Measurements from ENCODE around the gene FZR1. TPM values are rescaled to one million over a fixed set of nuclear protein-coding genes. Genes with fewer than 3 reads are reported as not detected.
"Not testable (repeated sequence)": the region's sequence is repeated elsewhere in the genome, so short reads cannot be mapped to it uniquely, and the experiment has no call there.

Gene FZR1
- total RNA-seq, 1 experiment from 2014 or later, result 57.0 TPM

GRCh38 chr19:3563709-3564524, 57.8 kb downstream of the FZR1 start:
- peak overlapping the region; percentile 96; the same call in 1 of the 2 replicates for H3K27ac ChIP-seq
- BruUV-seq (replicated peaks), result no TSS peak
- POLR2A ChIA-PET (ENCODE audit: unreplicated experiment), result no interaction called here
- no peak for DNase-seq
- H3F3A ChIP-seq (ENCODE audit: insufficient read depth, low read depth), result peaks cover 11% of the 10 kb centered on the region; the same call in 1 of the 2 replicates
- H3K36me3 ChIP-seq (ENCODE audit: low read depth), result no peaks in the 10 kb centered on the region
- no peaks in the 10 kb centered on the region for H4K20me1 ChIP-seq (ENCODE audit: insufficient read depth)
- CTCF ChIA-PET, result no interaction called here
- H3K79me2 ChIP-seq (ENCODE audit: low read depth), result no peaks in the 10 kb centered on the region
- H3K4me2 ChIP-seq, result no peak overlapping the region
- H3K9me3 ChIP-seq (ENCODE audit: insufficient read depth, low read depth), result no peaks in the 10 kb centered on the region
- intact Hi-C loops (cut with micrococcal nuclease; ENCODE audit: unreplicated experiment), result no loop called here
- TF ChIP-seq EZH2 (IDR thresholded peaks at IDR 0.05; ENCODE audit: low read depth) (no peak), CTCF (conservative IDR thresholded peaks at IDR 0.05) (no peak)
- 0 out of 2 replicates have a peak, but pooled peaks cover 12% of the 10 kb centered on the region for H3K4me1 ChIP-seq (replicated peaks; ENCODE audit: insufficient read depth)
- no peaks in the 10 kb centered on the region for H3K27me3 ChIP-seq (ENCODE audit: insufficient read depth, low read depth)
- no peaks in the 10 kb centered on the region for H3K9me2 ChIP-seq (ENCODE audit: insufficient read depth)
- no peak overlapping the region for H2AFZ ChIP-seq
- no peak overlapping the region for H3K4me3 ChIP-seq

DNA sequence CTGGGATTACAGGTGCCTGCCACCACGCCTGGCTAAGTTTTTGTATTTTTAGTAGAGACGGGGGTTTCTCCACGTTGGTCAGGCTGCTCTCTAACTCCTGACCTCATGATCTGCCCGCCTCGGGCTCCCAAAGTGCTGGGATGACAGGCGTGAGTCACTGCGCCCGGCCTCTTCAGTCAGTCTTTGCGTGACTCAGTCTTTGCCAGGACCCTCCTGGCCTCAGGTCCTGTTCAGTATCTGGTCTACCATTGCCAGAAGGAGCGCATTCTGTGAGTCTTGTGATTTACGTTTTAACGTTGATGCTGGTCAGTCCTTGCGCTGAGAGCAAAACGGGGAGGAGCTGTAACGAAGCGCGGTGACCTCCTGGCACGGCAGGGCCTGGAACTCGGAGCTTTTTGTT, 59.0 kb downstream of the FZR1 start:
- no peak for TF ChIP-seq CTCF (conservative IDR thresholded peaks at IDR 0.05)
- no peak for TF ChIP-seq EZH2 (IDR thresholded peaks at IDR 0.05; ENCODE audit: low read depth)
- intact Hi-C loops (cut with micrococcal nuclease; ENCODE audit: unreplicated experiment), result no loop called here
- no peaks in the 10 kb centered on the region for H3K9me3 ChIP-seq (ENCODE audit: insufficient read depth, low read depth)
- peak; percentile 59 to 75 for DNase-seq
- H2AFZ ChIP-seq, result no peak overlapping the region
- no peaks in the 10 kb centered on the region for H3K79me2 ChIP-seq (ENCODE audit: low read depth)
- ChIA-PET POLR2A (ENCODE audit: unreplicated experiment) (no interaction called here), CTCF (interaction anchor here (0.7 kb wide), 1 partner anchor 406 kb away, joined by 4 read pairs; the partner anchor contains the start of gene DAPK3)
- H3K27me3 ChIP-seq (ENCODE audit: insufficient read depth, low read depth), result no peaks in the 10 kb centered on the region
- BruUV-seq (replicated peaks), result no TSS peak
- H4K20me1 ChIP-seq (ENCODE audit: insufficient read depth), result no peaks in the 10 kb centered on the region
- no peak overlapping the region for H3K27ac ChIP-seq
- H3K4me3 ChIP-seq, result no peak overlapping the region
- H3K4me1 ChIP-seq (replicated peaks; ENCODE audit: insufficient read depth), result 0 out of 2 replicates have a peak, but pooled peaks cover 12% of the 10 kb centered on the region
- no peaks in the 10 kb centered on the region for H3K36me3 ChIP-seq (ENCODE audit: low read depth)
- H3F3A ChIP-seq (ENCODE audit: insufficient read depth, low read depth), result peaks cover 11% of the 10 kb centered on the region; the same call in 1 of the 2 replicates
- no peak overlapping the region for H3K4me2 ChIP-seq
- H3K9me2 ChIP-seq (ENCODE audit: insufficient read depth), result no peaks in the 10 kb centered on the region

DNA sequence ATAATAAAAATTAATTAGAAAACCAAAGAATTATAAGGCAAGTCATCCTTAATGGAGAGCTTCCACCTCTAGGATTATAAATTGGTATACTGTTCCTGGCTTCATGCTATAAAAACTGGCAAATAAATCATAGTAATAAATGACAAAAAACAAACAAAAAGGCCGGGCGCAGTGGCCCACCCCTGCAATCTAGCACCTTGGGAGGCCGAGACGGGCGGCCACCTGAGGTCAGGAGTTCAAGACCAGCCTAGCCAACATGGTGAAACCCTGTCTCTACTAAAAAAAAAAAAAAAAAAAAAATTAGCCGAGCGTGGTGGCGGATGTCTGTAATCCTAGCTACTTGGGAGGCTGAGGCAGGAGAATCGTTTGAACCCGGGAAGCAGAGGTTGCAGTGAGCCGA, 63.9 kb downstream of the FZR1 start:
- intact Hi-C loops (cut with micrococcal nuclease; ENCODE audit: unreplicated experiment); DNase-seq; H3K4me2 ChIP-seq; H3K27me3 ChIP-seq (ENCODE audit: insufficient read depth, low read depth); H3K4me3 ChIP-seq; H2AFZ ChIP-seq; POLR2A ChIA-PET (ENCODE audit: unreplicated experiment); H3K36me3 ChIP-seq (ENCODE audit: low read depth); H3K9me3 ChIP-seq (ENCODE audit: insufficient read depth, low read depth); H4K20me1 ChIP-seq (ENCODE audit: insufficient read depth); H3K4me1 ChIP-seq (replicated peaks; ENCODE audit: insufficient read depth); CTCF ChIA-PET; BruUV-seq (replicated peaks); H3F3A ChIP-seq (ENCODE audit: insufficient read depth, low read depth); H3K79me2 ChIP-seq (ENCODE audit: low read depth); H3K27ac ChIP-seq; H3K9me2 ChIP-seq (ENCODE audit: insufficient read depth): not testable (repeated sequence)
